HG03135 (cell line): ENCODE data around the gene ERC1.
A peak's percentile ranks its signal among the peaks of the same experiment; 100 is the strongest.
"Not testable (repeated sequence)": the region's sequence is repeated elsewhere in the genome, so short reads cannot be mapped to it uniquely, and the experiment has no call there.

ENCODE experiments used
- ATAC-seq: cut with Tn5 transposase; IDR thresholded peaks from one replicate; pipeline ENCODE4 v1.9.1; 2021; ENCODE audit warnings: mild to moderate bottlenecking, moderate library complexity; ENCODE audit not compliant: unreplicated experiment

The ERC1 gene

DNA sequence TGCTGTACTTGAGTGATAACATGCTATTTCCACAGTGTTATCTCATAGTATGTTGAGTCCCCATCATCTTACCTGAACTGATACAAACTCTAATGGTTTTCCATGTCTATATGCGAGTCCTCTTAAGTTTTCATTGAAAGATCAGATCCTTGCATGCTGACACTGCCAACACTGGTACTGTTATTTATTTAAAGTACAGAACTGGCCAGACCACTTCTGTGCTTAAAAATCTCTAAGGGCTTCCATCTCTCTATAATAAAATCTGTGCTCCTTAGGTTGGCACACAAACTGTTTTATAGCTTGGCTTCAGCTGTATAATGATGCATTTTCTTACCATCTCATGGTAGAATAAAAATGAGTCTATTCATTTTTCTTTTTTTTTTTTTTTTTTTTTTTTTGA, 188.1 kb downstream of the ERC1 start:
- ATAC-seq: no peak

DNA sequence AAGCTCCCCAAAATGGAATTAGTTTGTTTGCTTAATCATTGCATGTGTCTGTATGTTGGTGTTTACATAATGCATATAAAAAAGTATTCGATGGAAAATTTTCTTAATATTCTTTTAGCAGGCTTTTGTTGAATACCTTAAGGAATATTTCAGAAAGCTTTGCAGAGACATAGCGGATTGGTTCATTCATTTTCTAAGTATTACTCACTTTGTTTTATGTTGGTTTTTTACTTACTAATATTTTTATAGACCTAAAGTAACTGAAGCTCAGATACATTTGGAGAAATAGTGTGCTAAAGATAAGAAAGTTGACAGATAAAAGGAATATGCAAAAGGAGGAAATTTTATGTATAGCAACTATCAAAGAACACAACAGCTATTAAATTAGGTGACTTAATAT, 191.0 kb downstream of the ERC1 start:
- no peak for ATAC-seq

GRCh38 chr12:1184402-1184801, 193.4 kb downstream of the ERC1 start:
- no peak for ATAC-seq

DNA sequence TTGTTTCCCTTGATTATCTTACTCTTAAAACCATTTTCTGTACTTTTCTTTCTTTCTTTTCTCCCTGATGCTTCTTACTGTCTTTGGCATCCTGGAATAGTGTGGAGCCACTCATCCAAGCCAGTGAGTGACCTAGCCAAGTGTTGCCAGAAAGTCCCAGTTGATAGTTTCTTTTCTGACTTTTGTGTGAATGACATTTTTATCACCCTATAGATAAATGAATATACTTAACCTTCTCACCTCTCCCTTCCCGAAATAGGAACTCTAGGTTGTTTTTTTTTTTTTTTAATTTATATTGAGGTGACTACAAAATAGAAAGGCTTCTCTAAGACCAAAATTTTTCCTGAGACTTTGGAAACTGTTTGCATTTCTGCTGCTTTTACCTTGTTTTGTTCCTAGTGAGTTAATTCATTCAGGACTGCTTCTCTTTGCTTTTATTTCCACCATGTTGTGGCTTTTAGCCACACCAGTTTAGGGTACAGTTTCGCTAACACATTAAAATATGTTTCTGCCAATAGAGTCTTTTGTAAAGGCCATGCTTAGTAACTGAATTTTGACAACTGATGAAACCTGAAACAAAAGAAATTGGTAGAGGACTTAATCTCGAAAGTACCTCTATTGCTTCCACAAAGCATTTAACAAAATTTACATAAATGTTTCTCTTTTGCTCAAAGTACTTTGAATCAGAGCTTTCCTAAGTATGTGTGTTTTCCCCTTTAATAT, 194.6 kb downstream of the ERC1 start:
- no peak for ATAC-seq

- no peak for ATAC-seq
Observed at GRCh38 chr12:1186298-1186697, 195.3 kb downstream of the ERC1 start.

- ATAC-seq: no peak
Observed at GRCh38 chr12:1188016-1188415, 197.0 kb downstream of the ERC1 start.

DNA sequence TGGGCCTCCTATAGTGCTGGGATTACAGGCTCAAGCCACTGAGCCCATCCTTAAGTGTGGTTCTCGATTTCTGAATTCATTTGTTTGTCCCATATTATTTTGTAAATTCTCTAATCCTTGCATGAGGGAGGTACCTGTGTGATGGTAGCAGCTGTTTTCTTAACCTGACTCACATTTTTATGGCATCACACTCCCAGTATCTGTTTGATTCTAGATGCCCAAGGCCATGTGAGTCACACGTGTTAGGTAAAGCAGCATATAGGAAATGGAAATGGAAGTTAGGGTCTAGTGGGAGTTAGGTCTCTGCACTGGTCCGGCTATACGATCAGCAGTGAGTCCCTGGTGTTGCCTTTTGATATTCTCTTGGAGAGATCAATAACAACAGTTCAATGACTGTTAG, 198.1 kb downstream of the ERC1 start:
- ATAC-seq: no peak

DNA sequence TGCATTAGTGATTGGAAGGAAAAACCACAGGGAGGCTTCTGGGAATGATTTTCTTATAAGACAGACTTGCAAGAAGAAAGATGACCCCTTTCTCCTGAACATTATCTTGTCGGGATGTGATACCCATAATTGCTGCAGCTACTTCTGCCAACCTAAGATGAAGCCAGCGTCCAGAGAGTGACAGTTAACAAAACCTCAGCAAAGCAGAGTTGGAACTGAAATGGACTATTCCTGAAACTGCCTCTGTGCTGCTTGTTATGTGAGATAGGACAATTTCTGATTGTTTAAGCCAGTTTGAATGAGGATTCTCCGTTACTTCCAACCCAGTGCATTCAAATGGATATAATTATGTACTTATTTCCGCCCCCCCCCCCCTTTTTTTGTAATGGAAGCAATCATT, 204.5 kb downstream of the ERC1 start:
- ATAC-seq: no peak

GRCh38 chr12:1197264-1198018, 206.4 kb downstream of the ERC1 start:
- no peak for ATAC-seq

DNA sequence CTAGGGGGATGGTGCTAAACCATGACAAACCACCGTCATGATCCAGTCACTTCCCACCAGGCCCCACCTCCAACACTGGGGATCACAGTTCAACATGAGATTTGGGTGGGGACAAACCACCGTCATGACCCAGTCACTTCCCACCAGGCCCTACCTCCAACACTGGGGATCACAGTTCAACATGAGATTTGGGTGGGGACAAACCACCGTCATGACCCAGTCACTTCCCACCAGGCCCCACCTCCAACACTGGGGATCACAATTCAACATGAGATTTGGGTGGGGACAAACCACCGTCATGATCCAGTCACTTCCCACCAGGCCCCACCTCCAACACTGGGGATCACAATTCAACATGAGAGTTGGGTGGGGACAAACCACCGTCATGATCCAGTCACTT, 207.8 kb downstream of the ERC1 start:
- not testable (repeated sequence) for ATAC-seq

- no peak for ATAC-seq
Observed at GRCh38 chr12:1199700-1200099, 208.7 kb downstream of the ERC1 start.

DNA sequence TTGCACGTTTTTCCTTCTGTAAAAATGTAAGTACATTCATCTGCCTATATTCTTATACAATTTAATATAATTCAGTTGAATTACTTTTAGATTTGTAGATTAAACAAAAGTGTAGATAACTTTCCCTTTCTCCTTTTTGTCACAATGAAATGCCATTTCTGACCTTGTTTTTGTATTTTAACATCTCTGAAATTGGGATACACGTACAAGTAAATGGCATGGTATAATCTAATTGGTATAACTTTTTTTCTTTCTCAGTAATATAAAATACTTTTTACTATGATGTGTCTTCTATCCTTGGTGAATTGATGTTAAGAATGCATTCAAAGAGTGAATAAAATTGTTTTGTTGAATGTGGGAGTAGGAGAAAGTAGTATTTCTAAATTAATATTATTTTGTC, 210.0 kb downstream of the ERC1 start:
- no peak for ATAC-seq

DNA sequence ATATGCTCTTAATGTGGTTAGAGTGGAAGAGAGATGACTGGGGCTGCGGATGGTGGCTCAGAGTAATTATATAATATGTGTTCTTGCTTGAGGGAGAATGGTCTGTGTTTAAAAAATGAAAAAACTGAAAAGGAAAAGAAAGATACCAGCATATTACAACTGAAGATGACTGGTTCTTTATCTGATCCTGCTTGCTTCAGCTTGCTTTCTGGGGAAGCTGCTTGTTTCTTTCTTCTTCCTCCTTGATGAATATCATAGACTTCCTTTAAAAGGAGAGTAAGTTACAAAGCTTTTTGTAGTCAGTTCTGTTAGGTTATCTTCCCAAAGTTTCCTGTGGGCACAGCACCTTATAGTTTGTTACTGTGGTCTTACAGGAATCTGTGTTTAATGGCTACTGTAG, 210.9 kb downstream of the ERC1 start:
- no peak for ATAC-seq

- no peak for ATAC-seq
Observed at GRCh38 chr12:1203735-1204019, 212.7 kb downstream of the ERC1 start.

DNA sequence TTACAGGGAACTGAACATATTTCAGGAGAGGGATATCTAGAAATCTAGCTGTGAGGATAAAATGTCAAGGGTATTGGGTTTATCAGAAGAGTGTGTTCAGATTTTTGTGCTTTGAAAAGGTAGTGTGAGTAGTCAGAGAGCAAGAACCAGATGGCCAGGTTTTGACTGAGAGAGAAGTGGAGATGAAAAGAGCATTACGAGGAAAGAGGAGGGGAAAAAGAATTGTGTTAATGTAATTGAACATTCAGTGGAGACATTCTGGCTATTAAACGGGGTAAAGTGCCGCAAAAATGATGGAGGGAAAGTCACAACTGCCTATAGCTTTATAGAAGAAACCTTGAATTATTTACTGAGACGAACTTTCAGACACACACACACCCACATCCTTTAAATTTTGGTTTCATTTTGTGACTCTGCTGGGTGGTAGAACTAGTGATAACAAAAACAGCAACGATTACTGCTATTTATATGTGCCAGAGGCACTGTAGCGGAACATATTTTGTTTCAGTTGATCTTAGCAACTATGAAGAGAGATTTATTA, 213.6 kb downstream of the ERC1 start:
- peak; percentile 85 for ATAC-seq

DNA sequence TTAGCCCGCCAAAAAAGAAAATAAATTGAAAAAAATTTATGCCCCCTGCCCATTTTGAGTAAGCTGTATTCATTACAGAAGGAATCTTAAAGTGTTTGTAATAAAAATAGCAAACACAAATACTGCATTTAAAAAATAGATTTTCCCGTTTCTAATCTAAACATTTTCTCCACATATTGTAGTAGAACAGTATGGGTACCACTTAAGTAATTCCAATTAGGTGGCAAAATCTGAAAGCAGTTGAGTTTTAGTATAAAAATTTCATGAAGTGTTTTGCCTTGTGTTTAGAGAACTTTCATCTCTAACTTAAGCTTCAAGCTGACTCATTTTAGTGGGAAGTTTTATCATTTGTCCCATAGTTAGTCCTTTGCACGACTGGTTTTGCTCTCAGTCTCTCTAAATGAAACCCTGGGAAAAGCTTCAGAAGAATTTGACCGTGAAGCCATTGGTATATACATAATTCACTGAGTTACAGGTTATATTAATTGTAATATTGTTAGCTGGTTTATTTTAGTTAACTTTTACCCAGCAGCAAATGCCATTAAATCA, 214.6 kb downstream of the ERC1 start:
- ATAC-seq: no peak

GRCh38 chr12:1206118-1206734, 215.2 kb downstream of the ERC1 start:
- ATAC-seq: no peak

DNA sequence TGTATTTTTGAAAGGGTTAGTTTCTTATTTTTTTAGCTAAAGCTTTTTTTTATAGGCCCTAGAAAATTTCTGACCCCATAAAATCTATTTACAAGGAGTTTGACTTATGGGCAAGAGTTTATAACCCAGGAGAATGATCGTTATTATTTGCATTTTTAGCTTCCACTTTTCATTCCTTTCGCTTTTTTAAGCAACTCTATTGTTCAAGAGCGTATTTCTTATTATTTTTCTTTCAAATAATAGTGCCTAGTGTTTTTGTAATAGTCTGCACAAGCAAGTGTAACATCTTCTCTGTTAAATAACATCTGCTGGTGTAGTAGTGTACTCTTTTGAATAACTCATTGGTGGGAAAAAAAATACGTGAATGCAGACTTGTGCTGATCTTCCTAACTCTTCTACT, 216.3 kb downstream of the ERC1 start:
- no peak for ATAC-seq

GRCh38 chr12:1208719-1209118, 217.7 kb downstream of the ERC1 start:
- ATAC-seq: not testable (repeated sequence)

DNA sequence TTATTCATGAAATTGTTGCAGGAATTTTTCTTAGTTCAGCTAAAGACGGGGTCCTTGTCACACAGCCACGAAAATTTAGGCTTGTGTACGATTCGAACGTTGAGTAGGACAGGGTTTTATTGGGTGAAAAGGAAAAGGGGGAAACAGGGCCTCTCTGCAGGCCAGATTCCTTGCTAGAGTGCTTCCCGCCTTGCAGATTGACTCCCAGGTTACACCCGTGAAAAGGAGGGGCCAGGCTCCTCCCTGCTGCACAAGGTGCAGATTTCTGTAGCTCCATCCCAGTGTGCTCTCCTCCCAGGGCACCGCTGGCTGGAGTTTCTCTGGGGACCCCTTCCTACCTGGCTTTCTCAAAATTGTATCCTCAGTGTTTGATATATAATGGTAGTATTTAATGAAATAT, 221.5 kb downstream of the ERC1 start:
- ATAC-seq: no peak

DNA sequence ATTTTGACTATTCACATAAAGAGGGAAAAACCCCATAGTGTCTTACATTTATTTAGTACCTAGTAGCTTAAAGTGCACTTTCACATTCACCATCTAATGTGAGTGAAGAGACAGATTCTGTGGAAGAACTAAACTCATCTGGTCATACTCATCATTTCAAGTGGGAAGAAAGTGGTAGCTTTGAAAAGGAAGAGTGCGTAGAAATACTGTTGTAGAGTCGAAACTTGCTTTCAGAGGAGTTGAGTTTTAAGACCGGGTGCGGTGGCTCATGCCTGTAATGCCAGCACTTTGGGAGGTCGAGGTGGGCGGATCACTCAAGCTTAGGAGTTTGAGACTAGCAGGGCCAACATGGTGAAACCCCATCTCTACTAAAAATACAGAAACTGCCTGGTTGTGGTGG, 222.2 kb downstream of the ERC1 start:
- ATAC-seq: no peak
